Measurements from ENCODE around the gene AIFM2.
"Not testable (repeated sequence)": the region's sequence is repeated elsewhere in the genome, so short reads cannot be mapped to it uniquely, and the experiment has no call there.

GRCh38 chr10:70123166-70123565 lies 9.5 kb downstream of the AIFM2 start:
- TF ChIP-seq CTCF (IDR thresholded peaks at IDR 0.05; ENCODE audit: low read depth, low read length, missing input control); EGR1 (IDR thresholded peaks at IDR 0.05; ENCODE audit: low read depth in 2 of 2); ATF3 (IDR thresholded peaks at IDR 0.05); TAF1 (conservative IDR thresholded peaks at IDR 0.05); SP1 (IDR thresholded peaks at IDR 0.05): not testable (repeated sequence)
- TF ChIP-seq, protein P1, sequence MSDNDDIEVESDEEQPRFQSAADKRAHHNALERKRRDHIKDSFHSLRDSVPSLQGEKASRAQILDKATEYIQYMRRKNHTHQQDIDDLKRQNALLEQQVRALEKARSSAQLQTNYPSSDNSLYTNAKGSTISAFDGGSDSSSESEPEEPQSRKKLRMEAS (IDR thresholded peaks at IDR 0.05), result not testable (repeated sequence)

All from liver (tissue), 3 donors.